GM12878 (cell line): ENCODE results near the gene AKT3. TPM values are rescaled to one million over a fixed set of nuclear protein-coding genes. Genes with fewer than 3 reads are reported as not detected.

ENCODE experiments used
- ATAC-seq: fragments of 200-7000 bp; cut with Tn5 transposase; 3 replicates; pipeline ENCODE4 v1.9.1; 2020; ENCODE audit warnings: mild to moderate bottlenecking, moderate library complexity
- BruUV-seq: library from RNA; stranded (reverse); fragments of 400-500 nt; replicated peaks from 2 replicates; lab custom pipeline; 2021; lab: Mats Ljungman, UMichigan
- CTCF ChIA-PET: fragments of 300-600 bp; sonication (Branson Sonifier 250); formaldehyde crosslinking; extraction: SDS; loops from one replicate; lab custom pipeline; 2021; ENCODE audit warnings: inconsistent platforms; lab: Yijun Ruan, JAX
- POLR2A ChIA-PET: fragments of 350-600 bp; formaldehyde crosslinking; extraction: SDS; loops from one replicate; lab custom pipeline; 2021; ENCODE audit warnings: inconsistent platforms; lab: Charles Lee
- RAD21 ChIA-PET: fragments of 300-600 bp; sonication (Branson Sonifier 250); formaldehyde crosslinking; loops from one replicate; lab custom pipeline; 2023; ENCODE audit warnings: antibody characterized with exemption; ENCODE audit not compliant: unreplicated experiment; lab: Charles Lee
- SMC1A ChIA-PET: fragments of 300-600 bp; sonication (Branson Sonifier 250); formaldehyde crosslinking; loops from one replicate; lab custom pipeline; 2023; ENCODE audit not compliant: unreplicated experiment, uncharacterized antibody; lab: Charles Lee
- DNase-seq: peaks from one replicate; pipeline ENCODE4 v3.0.0-alpha.2; 2011; ENCODE audit warnings: low read depth, low spot score
- FAIRE-seq: peaks from 3 replicates; lab custom pipeline; 2011; peaks lifted over from hg19 to GRCh38; lab: Jason Lieb, UNC
- H2AFZ ChIP-seq: 2 replicates; pipeline ENCODE4 v1.6.0; 2011; ENCODE audit warnings: low read depth, low read length, control low read depth; ENCODE audit not compliant: control insufficient read depth
- H3K27ac ChIP-seq: 2 replicates; pipeline ENCODE4 v1.5.1; 2011; ENCODE audit warnings: control low read depth; ENCODE audit not compliant: control insufficient read depth, insufficient read depth
- H3K27me3 ChIP-seq, 2 experiments: replicated peaks in 1 of 2; 2 replicates each; pipeline versions ENCODE4 v1.6.0 to v1.6.1; 2011; ENCODE audit warnings: low read length in 1 of 2; ENCODE audit not compliant: control insufficient read depth in 2 of 2, insufficient read depth in 2 of 2
- H3K36me3 ChIP-seq, 2 experiments: 2 replicates each; pipeline ENCODE4 v1.5.1; 2011; ENCODE audit warnings: low read length in 1 of 2; ENCODE audit not compliant: control insufficient read depth in 2 of 2, insufficient read depth in 2 of 2
- H3K4me1 ChIP-seq: 2 replicates; pipeline ENCODE4 v1.6.1; 2011; ENCODE audit warnings: mild to moderate bottlenecking, low read length, moderate library complexity, mixed read lengths; ENCODE audit not compliant: control insufficient read depth, insufficient read depth
- H3K4me2 ChIP-seq: 2 replicates; pipeline ENCODE4 v1.6.0; 2011; ENCODE audit warnings: control low read depth; ENCODE audit not compliant: control insufficient read depth, insufficient read depth
- H3K4me3 ChIP-seq: fragments of 200-600 bp; sonication (generic); 2 replicates; pipeline ENCODE4 v1.5.1; 2016
- H3K79me2 ChIP-seq: 2 replicates; pipeline ENCODE4 v1.6.0; 2011; ENCODE audit warnings: low read length; ENCODE audit not compliant: control insufficient read depth, insufficient read depth
- H3K9ac ChIP-seq: 2 replicates; pipeline ENCODE4 v1.8.0; 2011; ENCODE audit warnings: low read length, control low read depth, mixed read lengths; ENCODE audit not compliant: control insufficient read depth, insufficient read depth
- H3K9me3 ChIP-seq: replicated peaks from 3 replicates; pipeline ENCODE4 v1.5.1; 2011; ENCODE audit warnings: mild to moderate bottlenecking, low read length; ENCODE audit not compliant: control insufficient read depth, insufficient read depth
- H4K20me1 ChIP-seq: 2 replicates; pipeline ENCODE4 v1.6.0; 2011; ENCODE audit not compliant: control insufficient read depth, insufficient read depth
- E2F8 ChIP-seq: fragments of 450-650 bp; IDR thresholded peaks from 2 replicates; pipeline ENCODE4 v1.6.1; 2018; ENCODE audit warnings: mild to moderate bottlenecking, low read depth, moderate library complexity; ENCODE audit not compliant: partially characterized antibody
- IKZF1 ChIP-seq: fragments of 450-650 bp; conservative IDR thresholded peaks from 2 replicates; pipeline ENCODE4 v1.6.1; 2017; ENCODE audit warnings: antibody characterized with exemption, mild to moderate bottlenecking
- MXI1 ChIP-seq: fragments of 150-350 bp; IDR thresholded peaks from 2 replicates; pipeline ENCODE4 v1.6.1; 2011; ENCODE audit warnings: low read depth, mild to moderate bottlenecking, inconsistent platforms, low read length, improper control_type of control experiment
- MYC ChIP-seq: IDR thresholded peaks from 2 replicates; pipeline ENCODE4 v1.6.1; 2011; ENCODE audit warnings: mild to moderate bottlenecking, low read length, moderate library complexity, inconsistent platforms; ENCODE audit not compliant: insufficient read depth, insufficient replicate concordance, insufficient read length, severe bottlenecking
- PAX5 ChIP-seq: IDR thresholded peaks from 2 replicates; pipeline ENCODE4 v1.6.1; 2011; ENCODE audit warnings: low read depth, low read length, borderline replicate concordance
- TARDBP ChIP-seq: IDR thresholded peaks from 2 replicates; pipeline ENCODE4 v1.6.1; 2016; ENCODE audit warnings: borderline replicate concordance
- WGBS: methylation state at CpG from one replicate; pipeline ENCODE4 v1.1.6; 2016; ENCODE audit warnings: low lambda C conversion rate; ENCODE audit not compliant: insufficient replicate concordance, insufficient coverage; ENCODE audit errors: missing lambda C conversion rate; 5-methylcytosine and 5-hydroxymethylcytosine counted together
- in situ Hi-C: fragments of 300-500 bp; cut with MboI; formaldehyde crosslinking; loops from 9 replicates; pipeline ENCODE4 v1.14.3; 2018; ENCODE audit warnings: mixed read lengths
- intact Hi-C: fragments of 100-400 bp; cut with micrococcal nuclease; formaldehyde crosslinking; loops from one replicate; pipeline ENCODE4 v1.14.2; 2022; ENCODE audit not compliant: unreplicated experiment
- polyA plus RNA-seq, 11 experiments: library from polyadenylated mRNA; depleted of rRNA in 4 of 11; unstranded in 6 of 11; stranded (reverse) in 5 of 11; fragments of >200 nt; fragmentation: Nextera tagmentation in 4 of 11; fragmentation: Illumina TruSeq in 1 of 11; extraction: Ambion mirVana in 4 of 11; extraction: Trizol in 1 of 11; gene quantifications; 1 replicate in 1 of 11; 2 replicates in 10 of 11; pipeline versions ENCODE4 v1.2.1 to v1.2.3, GENCODE V29; 2011 to 2016; ENCODE audit warnings: inconsistent platforms in 2 of 11, missing spikeins in 2 of 11, low read depth in 1 of 11
- total RNA-seq, 4 experiments: library from RNA; depleted of rRNA in 3 of 4; stranded (reverse); fragments of >200 nt in 3 of 4; fragmentation: Illumina TruSeq in 1 of 4; extraction: Trizol in 1 of 4; gene quantifications; 2 replicates each; pipeline versions ENCODE4 v1.2.1 to v1.2.3, GENCODE V29; 2013 to 2021

Gene AKT3
- total and polyA plus RNA-seq, 10 of the 15 experiments (the other 5 are each of a cell fraction or from before 2014, with no cell fraction given), result 0.03 to 0.56 (median 0.19) TPM

GRCh38 chr1:243623841-243624240 lies 226.2 kb downstream of the AKT3 start (continued):
- no peak for TF ChIP-seq E2F8

- Histone ChIP-seq H4K20me1 (no peaks in the 10 kb centered on the region), H3K36me3 (no peaks in the 10 kb centered on the region), H2AFZ (no peak overlapping the region), H3K9me3 (peaks cover 12% of the 10 kb centered on the region; the same call in 2 of the 3 replicates), H3K9ac (no peak overlapping the region), H3K4me2 (no peak overlapping the region), H3K27ac (no peak overlapping the region), H3K4me3 (no peak overlapping the region), H3K27me3 (no peaks in the 10 kb centered on the region), H3K4me1 (no peaks in the 10 kb centered on the region), H3K79me2 (no peaks in the 10 kb centered on the region)
- TF ChIP-seq IKZF1 (no peak), MXI1 (no peak), PAX5 (no peak), MYC (no peak), TARDBP (no peak)
- ChIA-PET RAD21 (no interaction called here), SMC1A (no interaction called here), CTCF (no interaction called here), POLR2A (no interaction called here)
- peak; percentile 13 for FAIRE-seq
- DNase-seq, result no peak
- intact Hi-C loops, result no loop called here
- WGBS, result 96% methylated on average over 2 of the region's 2 CpGs
- in situ Hi-C loops, result no loop called here
- BruUV-seq, result no TSS peak
- ATAC-seq, result no peak
These were observed 228.1 kb downstream of the AKT3 start for GRCh38 chr1:243621973-243622372.
